IMR-90 (cell line): ENCODE results near the gene FNDC5. TPM values are rescaled to one million over a fixed set of nuclear protein-coding genes. Genes with fewer than 3 reads are reported as not detected.

ENCODE experiments used
- ATAC-seq: fragments of 200-7000 bp; cut with Tn5 transposase; 2 replicates; pipeline ENCODE4 v1.9.1; 2020; ENCODE audit warnings: low read depth, mild to moderate bottlenecking, moderate library complexity
- BruUV-seq: library from RNA; stranded (reverse); fragments of 400-500 nt; replicated peaks from 2 replicates; lab custom pipeline; 2021; lab: Mats Ljungman, UMichigan
- CTCF ChIA-PET: fragments of 300-600 bp; formaldehyde crosslinking; extraction: SDS; loops from one replicate; lab custom pipeline; 2021; ENCODE audit warnings: antibody characterized with exemption; lab: Yijun Ruan, JAX
- POLR2A ChIA-PET: fragments of 300-600 bp; sonication (Branson Sonifier 250); formaldehyde crosslinking; loops from one replicate; lab custom pipeline; 2022; ENCODE audit warnings: antibody characterized with exemption; ENCODE audit not compliant: unreplicated experiment; lab: Charles Lee
- DNase-seq: peaks from one replicate; pipeline ENCODE4 v3.0.0; 2013
- H2AFZ ChIP-seq: replicated peaks from 2 replicates; pipeline ENCODE3; 2013; ENCODE audit warnings: low read length, mild to moderate bottlenecking; ENCODE audit not compliant: poor library complexity
- H2AK5ac ChIP-seq: 2 replicates; pipeline ENCODE4 v1.6.1; 2013; ENCODE audit warnings: low read depth, low read length, inconsistent platforms
- H2AK9ac ChIP-seq: replicated peaks from 2 replicates; pipeline ENCODE3; 2013; ENCODE audit warnings: mild to moderate bottlenecking, low read depth, low read length, moderate library complexity; ENCODE audit not compliant: poor library complexity
- H2BK120ac ChIP-seq: 2 replicates; pipeline ENCODE4 v1.6.1; 2013; ENCODE audit warnings: low read depth, low read length, inconsistent platforms
- H2BK15ac ChIP-seq: 3 replicates; pipeline ENCODE4 v1.6.1; 2013; ENCODE audit warnings: low read depth, low read length, inconsistent platforms
- H2BK20ac ChIP-seq: 2 replicates; pipeline ENCODE4 v1.6.1; 2013; ENCODE audit warnings: low read depth, mild to moderate bottlenecking, inconsistent platforms, low read length, moderate library complexity
- H2BK5ac ChIP-seq: 2 replicates; pipeline ENCODE4 v1.6.1; 2013; ENCODE audit warnings: mild to moderate bottlenecking, low read depth, low read length, inconsistent platforms; ENCODE audit not compliant: poor library complexity, severe bottlenecking
- H3K14ac ChIP-seq: replicated peaks from 2 replicates; pipeline ENCODE4 v1.6.1; 2013; ENCODE audit warnings: low read depth, low read length, inconsistent platforms
- H3K18ac ChIP-seq: 2 replicates; pipeline ENCODE4 v1.6.1; 2013; ENCODE audit warnings: low read depth, low read length, control low read depth
- H3K23ac ChIP-seq: 2 replicates; pipeline ENCODE4 v1.6.1; 2013; ENCODE audit warnings: low read depth, low read length, inconsistent platforms
- H3K27ac ChIP-seq: 2 replicates; pipeline ENCODE4 v1.5.1; 2013; ENCODE audit warnings: mild to moderate bottlenecking, control low read depth, low read length; ENCODE audit not compliant: insufficient read depth
- H3K27me3 ChIP-seq: 2 replicates; pipeline ENCODE4 v1.6.1; 2013; ENCODE audit warnings: low read length; ENCODE audit not compliant: control insufficient read depth, insufficient read depth
- H3K36me3 ChIP-seq: 2 replicates; pipeline ENCODE4 v1.6.1; 2013; ENCODE audit warnings: low read length, mixed read lengths; ENCODE audit not compliant: control insufficient read depth, insufficient read depth
- H3K4ac ChIP-seq: 2 replicates; pipeline ENCODE4 v1.6.1; 2013; ENCODE audit warnings: low read depth, low read length, inconsistent platforms
- H3K4me1 ChIP-seq: 2 replicates; pipeline ENCODE4 v1.6.1; 2013; ENCODE audit warnings: low read length, mixed read lengths; ENCODE audit not compliant: control insufficient read depth, insufficient read depth
- H3K4me2 ChIP-seq: 2 replicates; pipeline ENCODE4 v1.6.1; 2013; ENCODE audit warnings: low read depth, mild to moderate bottlenecking, control low read depth, low read length, moderate library complexity
- H3K4me3 ChIP-seq: 2 replicates; pipeline ENCODE4 v1.5.1; 2013; ENCODE audit warnings: low read depth, mild to moderate bottlenecking, control low read depth, low read length, moderate library complexity; ENCODE audit not compliant: insufficient read depth
- H3K56ac ChIP-seq: 2 replicates; pipeline ENCODE4 v1.6.1; 2013; ENCODE audit warnings: low read length, inconsistent platforms; ENCODE audit not compliant: insufficient read depth; ENCODE audit errors: extremely low read depth
- H3K79me1 ChIP-seq, 2 experiments: 2 replicates each; pipeline ENCODE4 v1.6.1; 2013; ENCODE audit warnings: low read length in 2 of 2, inconsistent platforms in 1 of 2, low read depth in 1 of 2
- H3K9ac ChIP-seq: 2 replicates; pipeline ENCODE4 v1.6.1; 2013; ENCODE audit warnings: low read depth, low read length, control low read depth
- H3K9me1 ChIP-seq: 2 replicates; pipeline ENCODE4 v1.6.1; 2013; ENCODE audit warnings: low read length, inconsistent platforms; ENCODE audit not compliant: insufficient read depth
- H3K9me3 ChIP-seq: 2 replicates; pipeline ENCODE4 v1.6.1; 2013; ENCODE audit warnings: low read length; ENCODE audit not compliant: control insufficient read depth, insufficient read depth
- H4K20me1 ChIP-seq: 2 replicates; pipeline ENCODE4 v1.6.1; 2013; ENCODE audit warnings: low read length, inconsistent platforms; ENCODE audit not compliant: insufficient read depth
- H4K5ac ChIP-seq: 2 replicates; pipeline ENCODE4 v1.6.1; 2013; ENCODE audit warnings: mild to moderate bottlenecking, low read depth, low read length, control low read depth
- H4K8ac ChIP-seq, 2 experiments: 2 replicates each; pipeline ENCODE4 v1.6.1; 2013; ENCODE audit warnings: low read depth in 2 of 2, low read length in 2 of 2, control low read depth in 1 of 2, inconsistent platforms in 1 of 2
- H4K91ac ChIP-seq: 2 replicates; pipeline ENCODE4 v1.6.1; 2013; ENCODE audit warnings: low read depth, low read length, inconsistent platforms; ENCODE audit not compliant: insufficient read depth
- BHLHE40 ChIP-seq: fragments of 150-350 bp; IDR thresholded peaks from 2 replicates; pipeline ENCODE4 v1.6.1; 2016; ENCODE audit warnings: mild to moderate bottlenecking, low read depth, low read length
- CEBPB ChIP-seq: IDR thresholded peaks from 2 replicates; pipeline ENCODE4 v1.6.1; 2012; ENCODE audit warnings: low read depth, low read length, improper control_type of control experiment
- CHD1 ChIP-seq: IDR thresholded peaks from 2 replicates; pipeline ENCODE4 v1.6.1; 2012; ENCODE audit warnings: low read depth, low read length, improper control_type of control experiment
- CTCF ChIP-seq: conservative IDR thresholded peaks from 2 replicates; pipeline ENCODE4 v1.5.1; 2012; ENCODE audit warnings: mild to moderate bottlenecking, low read depth, low read length, improper control_type of control experiment
- ELK1 ChIP-seq: fragments of 150-350 bp; IDR thresholded peaks from 2 replicates; pipeline ENCODE4 v1.6.1; 2016; ENCODE audit warnings: low read depth, mild to moderate bottlenecking, low read length, moderate library complexity, borderline replicate concordance
- FOS ChIP-seq: fragments of 150-350 bp; IDR thresholded peaks from 2 replicates; pipeline ENCODE4 v1.6.1; 2016; ENCODE audit warnings: low read depth, low read length
- MAFK ChIP-seq: IDR thresholded peaks from 2 replicates; pipeline ENCODE4 v1.6.1; 2012; ENCODE audit warnings: low read depth, low read length, improper control_type of control experiment
- MAZ ChIP-seq: IDR thresholded peaks from 2 replicates; pipeline ENCODE4 v1.6.1; 2012; ENCODE audit warnings: low read depth, mild to moderate bottlenecking, low read length, improper control_type of control experiment, moderate library complexity, borderline replicate concordance
- MXI1 ChIP-seq: IDR thresholded peaks from 2 replicates; pipeline ENCODE4 v1.6.1; 2012; ENCODE audit warnings: low read depth, mild to moderate bottlenecking, low read length, moderate library complexity, borderline replicate concordance
- POLR2A ChIP-seq: IDR thresholded peaks from 2 replicates; pipeline ENCODE4 v1.6.1; 2012; ENCODE audit warnings: mild to moderate bottlenecking, low read depth, low read length
- RAD21 ChIP-seq: IDR thresholded peaks from 2 replicates; pipeline ENCODE4 v1.6.1; 2012; ENCODE audit warnings: low read length, improper control_type of control experiment
- RCOR1 ChIP-seq: IDR thresholded peaks from 2 replicates; pipeline ENCODE4 v1.6.1; 2012; ENCODE audit warnings: mild to moderate bottlenecking, low read length, improper control_type of control experiment; ENCODE audit not compliant: insufficient replicate concordance
- RFX5 ChIP-seq: IDR thresholded peaks from 2 replicates; pipeline ENCODE4 v1.8.0; 2012; ENCODE audit warnings: low read depth, mild to moderate bottlenecking, low read length, moderate library complexity
- SMC3 ChIP-seq: fragments of 150-350 bp; IDR thresholded peaks from 2 replicates; pipeline ENCODE4 v1.6.1; 2016; ENCODE audit warnings: low read depth, mild to moderate bottlenecking, antibody characterized with exemption, low read length, moderate library complexity
- USF2 ChIP-seq: fragments of 150-350 bp; IDR thresholded peaks from 2 replicates; pipeline ENCODE4 v1.6.1; 2017; ENCODE audit warnings: mild to moderate bottlenecking, antibody characterized with exemption, low read length, low read depth
- WGBS, 2 experiments: methylation state at CpG; one replicate each; pipeline versions ENCODE4 v1.1.5 to v1.1.7; 2013; ENCODE audit warnings: missing lambda C conversion rate in 2 of 2; ENCODE audit not compliant: insufficient read length in 1 of 2; ENCODE audit errors: extremely low coverage in 2 of 2; 5-methylcytosine and 5-hydroxymethylcytosine counted together
- dilution Hi-C: fragments of 300-500 bp; cut with HindIII; formaldehyde crosslinking; loops from one replicate; pipeline ENCODE4 v1.14.3; 2018; ENCODE audit warnings: low sequenced_read_pairs; ENCODE audit not compliant: unreplicated experiment
- in situ Hi-C: fragments of 300-500 bp; cut with MboI; formaldehyde crosslinking; loops from 3 replicates; pipeline ENCODE4 v1.14.3; 2019; ENCODE audit warnings: low sequenced_read_pairs, inconsistent platforms, mixed read lengths
- intact Hi-C: fragments of 100-400 bp; cut with micrococcal nuclease; formaldehyde crosslinking; loops from 2 replicates; pipeline ENCODE4 v1.10.0; 2022
- polyA plus RNA-seq, 3 experiments: library from polyadenylated mRNA; depleted of rRNA; stranded (reverse); fragments of >200 nt; gene quantifications; 2 replicates each; pipeline ENCODE4 v1.2.3, GENCODE V29; 2012; ENCODE audit warnings: low replicate concordance in 1 of 3
- total RNA-seq: library from RNA; depleted of rRNA; stranded (reverse); fragments of >200 nt; gene quantifications from 2 replicates; pipeline ENCODE4 v1.2.3, GENCODE V29; 2012

FNDC5 gene
- total and polyA plus RNA-seq, 2 of the 4 experiments (the other 2 are of a cell fraction): 1.2 to 1.6 TPM

- peak within 1 kb of the TSS; percentile 92 for H2AFZ ChIP-seq
- peak within 1 kb of the TSS; percentile 92 for H2BK5ac ChIP-seq
- H3K23ac ChIP-seq: peak within 1 kb of the TSS; percentile 97
- POLR2A ChIA-PET: no interaction called here
- in situ Hi-C loops (no loop called here), dilution Hi-C loops (no loop called here), intact Hi-C loops (no loop called here)
- peaks cover 6% of the 10 kb centered on the region for H3K4me1 ChIP-seq
- no TSS peak for BruUV-seq
- peak within 1 kb of the TSS; percentile 93 for H3K4ac ChIP-seq
- ATAC-seq (peak; percentile 95), DNase-seq (peak; percentile 97)
- H3K9ac ChIP-seq: peak within 1 kb of the TSS; percentile 98
- H2BK120ac ChIP-seq: peak within 1 kb of the TSS; percentile 77
- 3% methylated on average over 16 of the region's 55 CpGs; no CpG with 5 or more reads in 1 of the 2 experiments for WGBS, 2 experiments
- peaks cover 7% of the 10 kb centered on the region; the same call in 1 of the 2 replicates for H3K9me1 ChIP-seq
- H4K8ac ChIP-seq: peak within 1 kb of the TSS; percentile 79 to 98
- no peaks in the 10 kb centered on the region for H3K27me3 ChIP-seq
- peak within 1 kb of the TSS; percentile 98 for H3K14ac ChIP-seq
- H4K91ac ChIP-seq: peak within 1 kb of the TSS; percentile 98
- H3K79me1 ChIP-seq: peaks cover 23 to 77% of the 10 kb centered on the region in 2 experiments
- peak within 1 kb of the TSS; percentile 88 for H4K5ac ChIP-seq
- H3K18ac ChIP-seq: peak within 1 kb of the TSS; percentile 78
- no peaks in the 10 kb centered on the region for H3K9me3 ChIP-seq
- peak within 1 kb of the TSS; percentile 100 for H3K4me2 ChIP-seq
- peak within 1 kb of the TSS; percentile 88 for H3K4me3 ChIP-seq
- no peaks in the 10 kb centered on the region; the same call in none of the 2 replicates for H3K36me3 ChIP-seq
- H2BK15ac ChIP-seq: peak within 1 kb of the TSS; percentile 51; the same call in 2 of the 3 replicates
- peak within 1 kb of the TSS; percentile 95 for H3K27ac ChIP-seq
- H2AK9ac ChIP-seq: peak within 1 kb of the TSS; percentile 100
- CTCF ChIA-PET: no interaction called here
- peak within 1 kb of the TSS; percentile 46 for H2BK20ac ChIP-seq
- peak within 1 kb of the TSS; percentile 96 for H3K56ac ChIP-seq
- peaks cover 27% of the 10 kb centered on the region for H4K20me1 ChIP-seq
- H2AK5ac ChIP-seq: peak within 1 kb of the TSS; percentile 87
- no peak for TF ChIP-seq ELK1
- no peak for TF ChIP-seq CTCF
- peak; percentile 97 for TF ChIP-seq MAZ
- TF ChIP-seq RFX5: no peak
- TF ChIP-seq SMC3: peak; percentile 8; the same call in 1 of the 2 replicates
- TF ChIP-seq MXI1: peak; percentile 99
- no peak for TF ChIP-seq RCOR1
- TF ChIP-seq CEBPB: peak; percentile 98
- peak; percentile 80 for TF ChIP-seq POLR2A
- TF ChIP-seq USF2: peak; percentile 22; the same call in 1 of the 2 replicates
- TF ChIP-seq BHLHE40: peak; percentile 99
- no peak for TF ChIP-seq MAFK
- peak; percentile 35; the same call in 1 of the 2 replicates for TF ChIP-seq FOS
- no peak for TF ChIP-seq RAD21
- no peak for TF ChIP-seq CHD1
These were observed 53.4 kb downstream of the FNDC5 start, which contains the start of the genes S100PBP and YARS1 for GRCh38 chr1:32817159-32817814. TSS of gene S100PBP (plus strand) at chr1:32817653. CDS start at chr1:32826100, 8,447 bp downstream. TSS of gene YARS1 (minus strand) at chr1:32817358. CDS start at chr1:32817244, 114 bp downstream.
